G401.6 (cell line): ENCODE results near the gene ZNRD2.

Experiments
- FAIRE-seq: peaks from 2 replicates; lab custom pipeline; 2012; peaks lifted over from hg19 to GRCh38; lab: Jason Lieb, UNC

Gene ZNRD2

DNA sequence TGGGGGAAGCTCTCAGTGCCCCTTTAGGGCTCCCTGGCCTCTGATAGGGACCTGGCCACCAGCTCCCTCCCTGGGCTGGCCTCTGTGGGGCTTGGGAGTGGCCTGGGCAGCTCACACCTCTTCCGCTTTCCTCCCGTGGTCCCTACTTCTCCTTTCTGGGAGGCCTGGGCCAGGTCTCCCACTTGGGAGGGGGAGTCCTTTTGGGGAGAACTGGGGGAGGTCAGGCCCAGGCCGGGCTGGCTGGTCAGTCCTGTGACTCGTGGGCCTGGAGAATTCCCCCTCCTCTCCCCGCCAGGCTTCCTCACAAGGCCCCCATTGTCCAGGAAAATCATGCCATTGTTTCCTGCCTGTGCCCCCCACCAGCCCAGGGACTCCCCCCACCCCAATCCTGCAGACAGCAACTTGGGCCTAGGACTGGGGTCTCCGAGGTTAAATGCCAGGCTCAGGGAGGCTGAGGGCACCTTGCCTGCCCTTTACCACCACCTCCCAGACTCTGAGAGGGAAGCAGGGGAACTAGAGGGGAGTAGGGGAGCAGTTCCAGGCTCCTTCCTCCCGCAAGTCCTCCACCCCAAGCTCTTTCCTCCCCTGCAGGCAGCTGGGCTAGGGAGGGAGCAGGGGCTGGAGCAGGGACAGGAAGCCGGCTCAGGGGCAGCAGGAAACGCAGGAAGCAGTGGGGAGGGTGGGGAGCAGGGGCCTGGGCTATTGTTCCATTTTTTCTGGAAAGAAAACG, 40.9 kb downstream of the ZNRD2 start:
- no peak for FAIRE-seq

DNA sequence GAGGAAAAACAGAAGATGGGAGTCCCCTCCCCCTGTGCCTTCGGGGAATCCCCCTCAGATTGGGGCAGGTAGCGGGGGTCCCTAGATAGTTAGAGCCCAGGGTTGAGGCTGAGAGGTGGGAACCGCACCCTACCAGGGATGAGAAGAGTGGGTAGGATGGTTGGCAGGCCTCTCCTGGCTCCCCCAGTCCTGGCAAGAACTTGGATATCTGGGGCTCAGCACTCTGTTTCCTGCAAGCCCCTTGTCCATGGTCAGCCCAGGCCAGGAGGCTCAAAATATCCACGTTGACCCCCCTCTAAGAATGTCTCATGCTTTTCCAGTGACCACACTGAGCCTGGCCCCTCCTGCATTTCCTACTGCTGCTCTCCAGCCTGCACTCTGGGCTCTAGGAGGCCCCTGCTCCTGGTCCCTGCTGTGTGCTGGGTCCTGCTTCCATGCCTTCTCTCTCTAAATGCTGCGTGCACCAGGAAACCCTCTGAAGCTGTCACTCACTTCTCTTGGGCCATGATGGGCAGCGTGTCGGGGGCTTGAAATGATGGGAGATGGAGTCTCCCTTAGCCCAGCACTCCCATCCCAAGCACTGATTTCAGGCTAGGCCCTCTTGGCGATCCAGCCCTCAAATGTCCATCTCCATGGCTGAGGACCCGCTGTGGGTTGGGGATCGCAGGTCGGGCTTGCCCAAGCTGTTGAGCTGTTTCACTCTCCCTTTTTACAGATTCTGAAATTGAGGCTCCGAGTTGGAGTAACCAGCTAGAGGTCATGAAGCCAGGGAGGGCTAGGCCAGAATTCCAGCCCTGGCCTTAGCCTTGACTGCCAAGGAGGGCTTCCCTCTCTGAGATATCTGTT, 41.7 kb downstream of the ZNRD2 start:
- no peak for FAIRE-seq

DNA sequence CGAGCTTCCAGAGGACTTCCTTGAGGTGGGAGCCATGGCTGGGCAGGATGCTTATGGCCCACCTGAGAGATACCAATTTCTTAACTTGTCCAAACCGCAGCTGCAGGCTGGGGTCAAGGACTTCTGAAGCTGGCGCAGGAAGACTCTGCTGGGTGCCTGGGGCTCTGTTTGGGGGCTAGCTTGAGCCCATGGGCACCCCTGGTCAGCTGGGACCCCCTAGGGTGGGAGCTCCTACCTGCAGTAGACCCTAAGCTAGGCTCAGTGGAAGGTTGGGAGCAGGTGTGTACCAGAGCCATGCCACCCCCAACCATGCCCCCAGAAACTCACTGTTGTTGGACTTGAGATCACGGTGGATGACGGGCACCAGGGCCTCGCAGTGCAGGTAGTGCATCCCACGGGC, 42.4 kb downstream of the ZNRD2 start:
- FAIRE-seq: no peak

DNA sequence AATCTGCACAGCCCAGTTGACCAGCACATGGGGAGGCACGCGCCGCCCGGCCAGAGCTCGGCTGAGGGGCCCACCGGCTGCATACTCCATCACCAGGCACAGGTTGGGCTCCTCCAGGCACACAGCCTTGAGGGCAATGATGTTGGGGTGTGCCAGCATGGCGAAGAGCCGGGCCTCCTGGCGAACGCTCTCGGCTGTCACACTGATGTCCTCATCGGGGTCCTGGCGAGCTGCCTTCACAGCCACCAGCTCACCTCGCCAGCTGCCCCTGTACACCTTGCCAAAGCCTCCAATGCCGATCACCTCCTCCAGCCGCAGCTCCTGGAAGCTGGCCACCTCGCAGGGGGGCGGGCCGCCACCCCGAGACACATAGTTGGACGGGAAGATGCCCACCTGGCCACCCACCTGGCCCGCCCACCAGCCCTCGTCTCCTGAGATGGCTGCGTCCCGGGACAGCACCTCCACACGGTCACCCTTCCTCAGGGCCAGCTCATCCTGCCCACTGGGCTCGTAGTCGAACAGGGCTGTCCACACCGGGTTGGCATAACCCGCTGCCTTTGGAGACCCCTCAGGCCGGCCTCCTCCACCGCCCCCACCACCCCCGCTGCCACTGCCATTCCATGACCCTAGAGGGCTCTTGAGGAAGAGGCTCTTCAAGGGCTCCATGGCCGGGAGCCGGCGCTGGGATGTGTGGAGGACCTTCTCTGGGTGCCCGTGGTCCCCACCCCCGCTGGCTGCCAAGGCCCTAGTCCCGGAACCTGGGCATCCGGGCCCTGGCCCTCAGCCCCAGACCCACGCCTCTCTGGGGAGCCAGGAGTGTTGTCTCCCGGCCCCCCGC, 43.0 kb downstream of the ZNRD2 start:
- no peak for FAIRE-seq

DNA sequence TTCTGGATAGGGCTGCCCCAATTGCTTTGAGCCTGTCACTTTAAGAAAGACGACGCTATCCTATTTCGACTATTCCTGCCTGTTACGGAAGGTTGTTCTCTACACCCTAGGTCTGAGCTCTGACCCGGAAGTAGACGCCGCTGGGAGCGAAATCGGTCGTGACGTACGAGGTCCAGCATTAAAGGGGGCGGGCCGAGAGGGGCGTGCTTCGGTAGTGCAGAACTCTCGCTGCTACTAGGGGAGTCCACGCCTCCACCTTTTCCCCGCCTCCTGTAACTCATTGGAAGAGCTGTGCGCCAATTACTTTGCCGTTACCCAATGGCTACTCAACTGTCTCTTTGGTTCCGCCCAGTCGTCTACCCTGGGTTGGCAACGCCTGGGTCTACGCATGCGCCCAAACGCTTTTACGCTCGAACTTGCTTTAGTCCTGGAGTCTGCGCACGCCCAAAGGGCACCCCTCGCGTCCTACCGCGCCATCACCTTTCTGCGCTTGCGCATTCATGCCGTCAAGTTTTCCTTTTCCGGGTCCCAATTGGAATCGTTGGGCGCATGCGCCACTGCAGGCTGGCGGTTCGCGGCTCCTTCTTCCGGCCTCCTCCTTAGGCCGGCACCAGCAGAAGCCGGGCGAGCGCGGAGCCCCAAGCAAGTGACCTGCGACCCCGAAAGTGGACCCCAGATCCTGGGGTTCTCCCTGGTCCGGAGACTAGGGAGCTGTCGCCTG, 45.1 kb downstream of the ZNRD2 start, which contains the start of gene PCNX3:
TSS of gene PCNX3 (plus strand) at position 548 of the 721 bp plus-strand sequence. CDS start 536 bp downstream, outside the sequence.
- peak; percentile 100 for FAIRE-seq

DNA sequence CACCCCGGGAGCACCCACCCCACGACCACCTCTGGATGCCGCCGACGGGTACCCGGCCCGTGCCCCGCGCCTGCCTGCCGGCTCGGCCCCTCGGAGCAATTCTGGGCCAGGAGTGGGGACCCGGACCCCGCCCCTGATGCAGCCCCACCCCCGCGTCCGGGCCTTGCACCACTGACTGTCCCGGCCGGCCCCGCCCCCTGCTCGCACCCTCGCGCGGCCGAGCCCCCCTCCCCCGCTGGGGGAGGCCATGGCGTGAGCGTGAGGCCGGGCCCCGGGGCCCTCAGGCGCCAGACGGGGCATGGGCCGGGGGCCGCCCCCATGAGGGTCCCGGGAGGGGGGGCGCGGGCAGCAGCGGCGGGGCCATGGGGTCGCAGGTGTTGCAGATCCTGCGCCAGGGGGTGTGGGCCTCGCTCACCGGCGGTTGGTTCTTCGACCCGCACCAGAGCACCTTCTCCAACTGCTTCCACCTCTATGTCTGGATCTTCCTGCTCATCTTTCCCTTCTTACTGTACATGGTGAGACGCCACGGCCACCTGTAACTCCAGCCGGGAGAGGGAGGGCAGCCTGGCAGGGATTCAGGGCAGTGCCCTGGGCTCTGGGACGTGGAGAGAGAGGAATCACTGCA, 45.8 kb downstream of the ZNRD2 start:
- FAIRE-seq: no peak

DNA sequence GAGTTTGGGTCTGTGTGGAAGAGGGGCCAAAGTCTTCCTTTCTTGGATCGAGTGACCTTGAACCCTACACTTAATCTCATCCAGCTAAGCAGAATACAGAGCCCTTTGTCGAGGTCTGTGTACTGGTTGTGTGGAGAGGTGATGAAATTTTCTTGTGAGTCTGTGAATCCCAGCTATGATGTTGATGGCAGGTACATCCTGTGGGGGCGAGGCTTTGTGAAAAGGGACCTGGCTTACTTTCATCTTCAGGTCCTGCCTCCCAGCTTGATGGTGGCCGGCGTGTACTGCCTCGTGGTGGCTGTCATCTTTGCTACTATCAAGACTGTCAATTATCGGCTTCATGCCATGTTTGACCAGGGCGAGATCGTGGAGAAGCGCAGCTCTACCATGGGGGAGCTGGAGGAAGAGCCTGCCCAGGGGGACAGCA, 46.3 kb downstream of the ZNRD2 start:
- FAIRE-seq: no peak

DNA sequence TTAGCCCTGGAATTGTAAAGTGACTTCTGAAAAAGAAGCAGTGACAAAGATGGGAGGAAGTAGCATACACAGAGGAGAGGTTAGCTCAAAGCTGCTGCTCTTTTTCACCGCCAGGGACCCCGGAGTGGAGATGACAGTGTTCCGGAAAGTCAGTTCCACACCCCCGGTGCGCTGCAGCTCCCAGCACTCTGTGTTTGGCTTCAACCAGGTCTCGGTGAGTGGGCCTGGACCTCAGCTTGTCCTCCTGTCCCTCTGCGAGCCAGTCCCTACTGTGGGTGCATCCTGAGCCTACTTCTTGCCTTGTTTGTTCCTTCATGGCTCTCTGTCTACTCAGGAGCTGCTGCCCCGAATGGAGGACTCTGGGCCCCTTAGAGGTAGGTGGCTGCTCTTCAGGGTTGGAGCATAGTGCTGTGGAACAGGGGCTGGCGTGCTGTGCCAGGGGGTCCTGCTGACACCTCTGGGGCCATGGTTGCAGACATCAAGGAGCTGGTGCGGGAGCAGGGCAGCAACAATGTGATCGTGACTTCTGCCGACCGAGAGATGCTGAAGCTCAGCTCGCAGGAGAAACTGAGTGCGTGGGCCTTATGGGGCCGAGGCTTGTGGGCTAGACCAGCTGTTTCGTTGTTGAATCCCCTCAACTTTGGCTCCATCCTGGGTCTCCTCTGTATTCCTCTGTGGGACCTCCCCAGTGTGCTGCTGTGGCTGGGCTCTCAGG, 47.0 kb downstream of the ZNRD2 start:
- no peak for FAIRE-seq

DNA sequence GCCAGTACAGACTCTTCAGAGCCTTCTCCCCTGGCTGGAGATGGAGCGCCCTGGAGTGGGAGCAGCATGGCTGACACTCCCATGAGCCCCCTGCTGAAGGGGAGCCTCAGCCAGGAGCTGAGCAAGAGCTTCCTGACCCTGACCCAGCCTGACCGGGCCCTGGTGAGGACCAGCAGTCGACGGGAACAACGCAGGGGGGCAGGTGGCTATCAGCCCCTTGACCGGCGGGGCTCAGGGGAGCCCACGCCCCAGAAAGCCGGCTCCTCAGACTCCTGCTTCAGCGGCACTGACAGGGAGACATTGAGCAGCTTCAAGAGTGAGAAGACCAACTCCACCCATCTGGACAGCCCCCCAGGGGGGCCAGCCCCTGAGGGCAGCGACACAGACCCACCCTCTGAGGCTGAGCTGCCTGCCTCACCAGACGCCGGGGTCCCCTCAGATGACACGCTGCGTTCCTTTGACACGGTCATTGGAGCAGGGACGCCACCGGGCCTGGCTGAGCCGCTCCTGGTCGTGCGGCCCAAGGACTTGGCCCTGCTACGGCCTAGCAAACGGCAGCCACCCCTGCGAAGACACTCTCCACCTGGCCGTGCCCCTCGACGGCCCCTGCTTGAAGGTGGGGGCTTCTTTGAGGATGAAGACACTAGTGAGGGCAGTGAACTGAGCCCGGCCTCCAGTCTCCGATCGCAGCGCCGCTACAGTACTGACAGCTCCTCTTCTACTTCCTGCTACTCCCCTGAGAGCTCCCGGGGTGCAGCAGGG, 47.9 kb downstream of the ZNRD2 start:
- FAIRE-seq: no peak

DNA sequence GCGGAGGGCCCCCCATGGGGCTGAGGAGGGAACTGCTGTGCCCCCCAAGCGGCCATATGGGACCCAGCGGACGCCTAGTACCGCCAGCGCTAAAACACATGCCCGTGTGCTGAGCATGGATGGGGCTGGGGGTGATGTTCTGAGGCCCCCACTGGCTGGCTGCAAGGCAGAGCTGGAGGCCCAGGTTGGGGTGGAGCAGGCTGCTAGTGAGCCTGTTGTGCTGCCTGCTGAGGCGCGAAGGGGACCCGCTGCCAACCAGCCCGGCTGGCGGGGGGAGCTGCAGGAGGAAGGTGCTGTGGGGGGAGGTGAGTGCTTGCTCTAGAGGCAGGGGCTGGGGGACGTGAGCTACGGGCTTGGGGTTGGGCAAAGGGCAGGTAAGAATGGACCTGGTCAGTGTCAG, 48.5 kb downstream of the ZNRD2 start:
- no peak for FAIRE-seq

DNA sequence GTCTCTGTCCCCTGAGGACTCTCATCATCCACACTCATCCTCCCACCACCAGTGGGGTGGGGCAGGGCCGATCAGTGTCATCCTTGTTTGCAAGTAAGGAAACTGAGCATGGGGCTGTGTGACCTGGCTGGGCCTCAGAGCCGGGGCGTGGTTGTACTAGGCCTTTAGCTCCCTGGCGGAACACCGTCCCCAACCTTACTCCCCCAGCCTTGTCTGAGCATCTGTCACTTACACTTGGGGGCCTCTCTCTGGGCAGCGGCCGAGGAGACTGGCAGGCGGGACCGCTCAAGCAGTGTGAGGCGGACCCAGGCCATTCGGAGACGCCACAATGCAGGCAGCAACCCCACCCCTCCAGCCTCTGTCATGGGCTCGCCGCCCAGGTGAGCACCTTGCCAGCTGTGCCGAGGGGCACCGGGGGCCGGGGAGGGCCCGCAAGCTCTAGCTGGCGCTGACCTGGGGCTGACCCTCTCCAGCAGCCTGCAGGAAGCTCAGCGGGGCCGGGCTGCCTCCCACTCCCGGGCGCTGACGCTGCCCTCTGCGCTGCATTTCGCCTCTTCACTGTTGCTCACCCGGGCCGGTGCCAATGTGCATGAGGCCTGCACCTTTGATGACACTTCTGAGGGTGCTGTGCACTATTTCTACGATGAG, 49.1 kb downstream of the ZNRD2 start:
- FAIRE-seq: no peak

DNA sequence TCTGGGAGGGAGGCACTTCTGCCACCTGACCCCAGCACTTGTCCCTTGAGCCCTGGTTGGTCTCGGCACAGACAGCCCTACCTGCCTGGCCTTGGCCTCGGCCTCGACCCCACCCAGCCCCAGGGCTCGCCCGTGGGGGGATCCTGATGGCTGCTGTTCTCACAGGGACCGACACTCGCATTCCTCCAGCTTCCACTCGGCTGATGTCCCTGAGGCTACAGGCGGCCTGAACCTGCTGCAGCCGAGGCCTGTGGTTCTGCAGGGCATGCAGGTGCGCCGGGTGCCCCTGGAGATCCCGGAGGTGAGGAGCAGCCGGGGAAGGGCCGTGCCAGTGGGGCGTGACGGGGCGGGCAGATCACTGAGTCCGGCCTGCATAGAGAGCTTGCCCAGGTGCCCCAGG, 50.4 kb downstream of the ZNRD2 start:
- no peak for FAIRE-seq

DNA sequence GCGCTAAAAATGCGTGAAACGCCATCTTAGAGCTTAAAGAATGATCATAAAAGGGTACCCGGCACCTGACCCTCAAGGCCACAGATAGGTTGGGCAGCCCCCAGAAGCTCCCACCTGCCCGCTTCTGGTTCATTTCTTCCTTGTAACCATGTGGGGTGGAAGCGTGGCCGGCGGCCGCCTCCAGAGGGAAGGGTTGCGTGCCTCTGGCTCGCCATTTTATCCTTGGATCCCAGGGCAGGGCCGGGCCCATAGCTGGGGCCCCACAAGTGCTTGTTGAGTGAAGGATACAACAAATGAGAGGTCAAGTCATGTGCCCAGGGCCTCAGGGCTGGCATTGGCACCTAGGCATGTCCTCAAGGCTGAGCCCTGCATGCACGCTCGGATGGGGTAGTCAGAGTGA, 51.2 kb downstream of the ZNRD2 start:
- FAIRE-seq: no peak
